NCI-H128 (cell line): Measurements from ENCODE around the gene ACP4.
A peak's percentile ranks its signal among the peaks of the same experiment; 100 is the strongest.
"Not testable (repeated sequence)": the region's sequence is repeated elsewhere in the genome, so short reads cannot be mapped to it uniquely, and the experiment has no call there.

Experiments
- DNase-seq: peaks from one replicate; lab custom pipeline; 2025; ENCODE audit not compliant: unreplicated experiment; lab: John Stamatoyannopoulos, UW

The ACP4 gene

GRCh38 chr19:50796634-50797428, 6.6 kb downstream of the ACP4 start:
- no peak for DNase-seq

DNA sequence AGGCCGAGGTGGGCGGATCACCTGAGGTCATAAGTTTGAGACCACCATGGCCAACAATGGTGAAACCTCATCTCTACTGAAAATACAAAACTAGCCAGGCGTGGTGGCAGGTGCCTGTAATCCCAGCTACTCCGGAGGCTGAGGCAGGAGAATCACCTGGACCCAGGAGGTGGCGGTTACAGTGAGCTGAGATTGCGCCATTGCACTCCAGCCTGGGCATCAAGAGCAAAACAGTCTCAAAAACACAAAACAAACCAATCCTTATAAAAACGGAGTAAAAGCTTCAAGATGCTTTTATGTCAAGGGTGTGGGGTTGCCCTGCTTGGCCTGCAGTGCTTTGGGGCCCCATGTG, 7.2 kb downstream of the ACP4 start:
- no peak for DNase-seq

DNA sequence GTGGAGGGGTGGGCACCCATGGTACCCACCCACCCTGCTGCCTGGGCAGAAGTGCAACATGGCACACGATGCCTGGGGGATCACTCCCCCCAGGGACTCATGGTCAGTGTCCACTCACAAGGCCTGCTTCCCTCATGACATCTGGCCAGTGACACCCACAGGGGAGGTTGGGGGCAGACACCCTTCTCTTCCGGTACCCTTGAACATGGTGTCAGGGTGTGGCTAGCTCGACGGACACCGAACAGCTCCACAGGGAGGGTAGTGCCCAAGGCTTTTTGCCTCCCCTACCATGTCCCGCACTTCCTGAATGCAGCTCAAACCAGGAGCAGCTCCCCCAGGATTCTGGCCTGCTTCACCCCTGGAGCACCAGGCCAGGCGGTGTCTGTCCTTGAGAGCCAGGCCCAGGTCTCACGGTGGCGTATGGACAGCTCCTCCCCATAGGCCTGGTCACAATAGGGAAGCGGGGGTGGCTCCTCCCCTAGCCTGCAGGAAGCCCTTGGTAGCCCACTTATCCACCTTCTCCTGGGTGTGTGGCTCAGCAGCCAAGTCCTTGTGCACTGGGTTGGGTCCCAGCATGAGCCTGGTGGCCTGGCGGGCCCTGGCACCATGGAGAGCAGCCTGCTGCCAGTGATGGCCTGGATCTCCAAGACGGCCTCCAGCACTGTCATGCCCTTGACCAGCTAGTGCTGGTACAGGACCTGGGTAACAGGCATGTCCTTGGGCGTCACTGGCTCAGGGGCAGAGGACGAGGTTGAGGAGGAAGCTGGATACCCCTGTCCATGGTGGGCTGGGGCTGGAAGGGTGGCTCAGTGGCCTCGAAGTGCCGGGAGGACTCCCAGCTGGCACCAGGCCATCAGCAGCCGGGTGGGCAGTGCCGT, 7.8 kb downstream of the ACP4 start:
- no peak for DNase-seq

DNA sequence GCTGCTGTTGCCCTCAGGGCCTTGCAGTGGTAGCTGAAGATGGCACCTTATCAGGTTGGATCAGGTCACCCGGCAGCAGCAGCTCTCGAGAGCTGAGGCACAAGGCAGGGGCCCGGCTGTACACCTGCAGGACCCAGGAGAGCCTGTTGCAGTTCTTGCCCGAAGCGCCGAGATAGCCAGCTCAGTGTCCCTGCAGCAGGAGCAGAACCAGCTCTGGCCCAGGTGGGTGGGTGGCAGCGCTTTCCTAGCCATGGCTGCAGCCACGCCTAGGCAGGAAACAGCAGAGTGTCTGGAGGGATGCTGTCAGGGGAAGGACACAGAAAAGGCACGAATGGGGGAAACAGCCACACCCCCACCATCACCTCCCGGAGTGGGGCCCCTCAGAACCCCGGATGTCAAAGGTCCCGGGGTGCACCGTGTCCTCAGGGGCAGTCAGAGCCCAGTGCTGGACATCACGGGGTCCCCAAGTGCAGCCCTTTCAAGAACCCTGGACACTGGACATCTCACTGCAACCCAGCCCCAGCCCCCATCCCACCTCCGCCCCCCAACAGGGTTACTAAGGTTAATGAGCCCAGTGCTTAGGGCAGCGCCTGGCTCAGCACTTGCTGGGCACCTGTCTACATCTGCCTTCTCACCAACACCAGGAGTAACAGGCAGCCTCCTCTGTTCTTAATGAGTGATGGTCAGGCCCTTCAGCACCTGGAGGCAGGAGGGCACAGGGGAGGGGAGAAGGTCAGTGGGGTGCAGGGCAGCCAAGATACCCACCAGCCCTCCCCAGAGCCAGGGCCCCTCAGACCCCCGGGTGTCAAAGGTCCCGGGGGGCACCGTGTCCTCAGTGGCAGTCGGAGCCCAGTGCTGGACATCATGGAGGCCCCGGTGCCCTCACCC, 8.7 kb downstream of the ACP4 start:
- DNase-seq = no peak

- DNase-seq = no peak
Measured at GRCh38 chr19:50799547-50799851, 9.3 kb downstream of the ACP4 start.

GRCh38 chr19:50801107-50801506, 10.9 kb downstream of the ACP4 start:
- DNase-seq = no peak

DNA sequence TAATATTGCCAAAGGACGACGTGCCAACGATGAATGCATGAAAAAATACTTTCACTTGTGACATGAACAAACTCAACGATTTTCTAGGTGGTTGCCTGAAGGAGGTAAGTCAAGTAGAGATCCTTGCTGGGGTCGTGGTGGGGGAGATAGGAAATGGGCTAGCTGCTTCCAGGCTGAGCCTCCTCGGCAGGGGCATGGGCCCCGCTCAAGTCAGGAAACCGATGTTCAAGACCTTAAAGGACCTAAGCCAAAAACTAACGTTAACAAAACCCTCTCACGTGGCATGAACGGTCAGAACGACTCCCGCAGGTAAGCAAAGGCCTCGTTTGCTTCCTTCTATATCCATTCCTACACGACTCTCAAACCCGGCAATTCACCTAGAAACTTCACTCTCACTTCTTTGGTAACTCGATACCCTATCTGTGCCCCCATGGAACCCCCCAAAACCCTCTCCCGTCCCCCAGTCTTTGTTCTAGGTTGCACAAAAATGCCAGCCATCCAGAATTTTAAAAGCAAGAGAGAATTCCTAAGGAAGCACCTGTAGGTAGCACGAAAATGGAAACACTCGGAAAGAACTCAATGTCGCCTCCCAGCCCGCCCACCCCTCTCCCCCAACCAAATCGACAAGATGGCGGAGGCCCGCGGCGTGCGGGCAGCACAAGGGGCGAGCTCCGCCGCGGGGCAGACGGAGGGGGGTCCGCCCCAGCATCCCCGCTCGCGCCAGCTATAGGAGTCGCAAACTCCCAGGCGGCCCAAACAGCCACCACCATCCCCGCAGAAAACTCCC, 13.6 kb downstream of the ACP4 start:
- no peak for DNase-seq

DNA sequence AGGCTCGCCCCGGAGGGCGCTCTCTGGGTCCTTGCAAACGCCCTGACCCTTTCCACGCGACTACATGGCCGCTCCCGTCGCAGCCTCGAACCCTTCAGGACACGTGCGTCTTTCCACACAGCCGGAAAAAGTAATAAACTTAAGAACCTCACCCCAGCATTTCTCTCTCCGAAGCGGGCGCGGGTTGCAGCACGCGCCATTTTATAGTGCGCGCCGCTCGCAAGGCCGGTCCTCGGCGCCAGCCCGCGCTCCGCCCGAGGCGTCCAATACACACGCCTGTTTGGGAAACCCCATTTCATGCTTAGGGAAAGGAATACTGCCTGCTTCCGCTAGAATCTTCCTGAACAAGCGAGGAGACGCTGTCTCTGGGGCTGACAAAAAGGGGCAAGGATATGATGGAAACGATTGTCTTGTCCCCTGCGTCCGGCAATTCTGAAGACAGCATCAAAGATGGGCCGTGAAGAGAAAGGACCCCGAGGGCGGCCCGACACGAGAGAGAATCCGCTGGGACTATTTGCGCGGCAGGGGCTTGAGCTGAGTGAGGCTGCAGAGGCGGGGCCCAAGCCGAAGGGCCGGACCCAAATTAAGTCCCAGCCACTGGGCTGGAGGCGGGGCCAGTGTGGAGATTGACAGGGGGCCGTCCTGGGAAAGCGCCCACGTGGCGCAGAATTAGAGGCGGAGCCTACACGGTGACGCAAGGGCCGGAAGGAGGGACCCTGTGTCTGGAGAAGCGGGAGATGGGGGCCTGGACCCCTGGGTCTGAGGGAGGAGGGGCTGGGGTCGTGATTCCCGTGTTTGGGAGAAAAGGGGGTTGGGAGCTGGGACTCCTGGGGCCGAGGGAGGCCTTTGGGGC, 14.4 kb downstream of the ACP4 start:
- peak; percentile 96 for DNase-seq

- DNase-seq = no peak
Measured at GRCh38 chr19:50808856-50809255, 18.6 kb downstream of the ACP4 start.

GRCh38 chr19:50811622-50812238, 21.5 kb downstream of the ACP4 start:
- not testable (repeated sequence) for DNase-seq

DNA sequence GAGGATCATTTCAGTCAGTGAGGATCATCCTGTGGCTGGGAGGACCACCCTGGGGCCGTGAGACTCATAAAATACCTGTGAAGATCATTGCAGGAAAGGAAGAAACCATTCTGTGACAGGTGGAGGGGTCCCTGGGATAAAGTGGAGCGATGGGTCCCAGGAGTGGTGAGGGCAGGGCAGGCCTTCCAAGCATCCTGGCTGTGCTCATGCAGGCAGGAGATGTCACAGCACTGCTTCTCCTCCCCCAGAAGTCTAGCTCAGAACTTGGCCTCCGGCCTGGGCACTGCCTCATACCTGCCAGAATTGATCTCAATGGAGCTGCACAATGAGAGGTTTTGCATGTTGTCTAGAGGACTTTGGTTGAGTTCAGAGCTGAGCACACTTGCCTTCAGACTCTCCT, 22.3 kb downstream of the ACP4 start:
- DNase-seq = no peak

DNA sequence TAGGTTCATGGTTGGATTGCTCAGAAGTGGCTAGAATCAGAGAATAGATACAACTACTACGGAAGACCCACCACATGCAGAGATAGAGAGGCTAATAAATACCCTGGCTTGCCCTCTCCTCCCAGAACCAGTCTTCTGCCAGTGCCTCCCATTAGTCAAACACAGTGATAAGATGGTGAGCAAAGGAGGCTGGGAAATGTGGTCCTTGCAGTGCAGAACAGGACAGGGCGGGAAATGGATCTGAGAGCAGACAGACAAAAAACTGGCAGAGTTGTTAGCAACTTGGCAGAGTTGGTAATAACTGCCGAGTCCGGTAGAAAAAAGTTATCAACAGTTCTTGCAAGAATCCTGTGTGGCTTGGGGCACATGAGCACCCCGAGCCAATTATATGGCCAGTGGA, 24.7 kb downstream of the ACP4 start:
- DNase-seq = no peak

DNA sequence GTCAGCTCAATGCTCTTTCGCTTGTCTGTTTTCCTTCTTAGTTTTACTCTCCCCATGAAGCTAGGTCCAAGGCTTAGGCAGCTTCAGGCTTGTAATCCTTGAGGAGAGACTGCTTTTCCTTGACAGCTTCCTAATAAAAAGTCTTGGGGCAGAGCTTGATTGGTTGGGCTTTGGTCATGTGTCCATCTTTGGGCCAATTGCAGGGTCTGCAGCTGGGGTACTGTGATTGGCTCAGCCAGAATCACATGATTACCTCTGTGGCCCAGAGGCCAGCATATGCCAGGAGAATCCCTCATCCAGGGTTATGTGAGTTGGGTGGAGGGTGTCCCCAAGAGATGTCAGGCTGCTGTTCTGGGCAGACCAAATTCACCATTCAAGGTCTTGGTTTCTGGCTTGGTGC, 25.2 kb downstream of the ACP4 start:
- DNase-seq = no peak

DNA sequence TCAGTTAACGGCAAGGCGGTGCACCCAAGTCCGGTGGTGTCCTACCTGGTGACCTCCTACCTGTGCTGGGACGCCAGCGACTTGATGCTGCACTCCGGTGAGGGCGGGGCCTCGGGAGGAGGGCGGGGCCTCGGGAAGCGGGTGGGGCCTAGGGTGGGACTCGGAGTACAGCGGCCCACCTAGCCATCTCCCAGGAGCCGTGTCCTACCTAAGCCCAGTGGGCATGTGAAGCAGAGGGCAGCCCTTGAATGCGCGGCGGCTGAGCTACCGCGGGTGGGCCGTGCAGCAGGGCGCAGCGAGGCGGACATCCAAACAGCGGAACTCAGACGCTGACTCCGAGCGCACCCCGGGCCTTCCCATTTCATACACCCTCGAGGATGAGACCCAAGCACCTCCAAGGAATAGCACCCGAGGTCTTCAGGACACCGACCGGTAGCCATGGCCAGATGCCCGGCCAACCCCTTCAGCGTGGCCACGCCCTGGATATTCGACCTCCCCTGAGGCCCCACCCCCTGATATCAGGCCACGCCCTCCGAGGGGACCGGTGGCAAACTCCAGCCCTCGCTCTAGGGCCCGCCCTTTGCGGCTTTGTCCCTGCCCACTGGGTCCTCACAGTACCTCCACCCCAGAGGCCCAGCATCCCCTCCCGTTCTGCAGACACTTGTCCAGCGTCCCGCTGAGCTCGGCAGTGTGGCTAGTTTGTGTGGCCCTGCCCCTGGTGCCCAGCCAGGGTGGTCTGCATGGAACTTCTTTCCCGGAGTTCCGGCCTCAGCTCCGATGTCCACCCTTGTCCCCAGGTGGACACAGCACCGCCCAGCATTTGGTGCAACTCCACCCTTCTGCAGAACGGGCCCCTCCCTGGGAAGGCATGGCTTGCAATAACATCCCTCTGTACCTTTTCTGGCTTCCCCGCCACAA, 28.0 kb downstream of the ACP4 start:
- DNase-seq = no peak

DNA sequence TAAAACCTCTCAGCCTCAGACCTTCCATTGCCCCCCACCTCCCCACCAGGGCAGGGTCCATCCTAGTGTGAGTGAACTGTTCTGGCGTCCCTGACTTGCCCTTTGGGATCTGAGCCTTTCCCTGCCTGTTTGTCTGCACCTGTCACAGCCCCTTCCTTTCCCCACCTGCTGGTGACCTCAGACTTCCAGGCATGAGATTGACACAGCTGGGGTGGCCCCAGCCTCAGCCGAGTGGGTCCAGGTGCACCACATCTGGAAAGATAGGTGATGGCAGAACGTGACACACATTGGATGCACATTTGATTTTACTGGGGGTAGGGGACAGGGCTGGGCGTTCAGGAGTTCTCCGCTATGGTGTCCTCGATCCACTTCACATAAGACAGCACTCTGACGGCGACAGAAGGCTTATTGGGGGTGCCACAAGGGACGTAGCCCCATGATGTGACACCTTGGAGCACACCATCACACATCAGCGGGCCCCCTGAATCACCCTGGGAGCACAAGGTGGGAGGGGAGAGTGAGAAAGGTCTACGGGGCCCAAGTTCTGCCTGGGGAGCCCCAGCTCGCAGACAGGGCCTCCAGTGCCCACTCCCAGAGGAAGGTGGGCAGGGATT, 28.8 kb downstream of the ACP4 start:
- DNase-seq = no peak

- DNase-seq = no peak
Measured at GRCh38 chr19:50819636-50820035, 29.4 kb downstream of the ACP4 start.

DNA sequence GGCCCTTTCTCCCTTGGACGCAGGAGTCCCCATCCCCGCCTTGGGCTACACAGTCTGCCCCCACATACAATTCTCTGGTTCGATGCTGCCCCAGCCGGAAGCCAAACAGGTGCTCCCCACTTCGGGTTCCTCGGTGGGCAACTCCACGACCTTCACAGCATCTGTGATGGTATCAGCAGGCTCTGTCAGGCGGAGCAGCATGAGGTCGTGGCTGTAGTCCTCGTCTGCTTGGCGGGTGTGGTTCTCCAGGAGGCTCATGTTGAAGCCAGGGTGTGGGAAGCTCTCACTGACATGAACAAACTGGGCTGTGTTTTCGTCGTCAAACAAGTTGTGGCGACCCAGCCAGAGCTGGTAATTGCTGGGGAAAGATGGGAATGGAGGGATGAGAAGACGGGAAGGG, 29.9 kb downstream of the ACP4 start:
- DNase-seq = no peak
